ENCODE data around the gene MAP7D1. TPM values are rescaled to one million over a fixed set of nuclear protein-coding genes. Genes with fewer than 3 reads are reported as not detected.
A peak's percentile ranks its signal among the peaks of the same experiment; 100 is the strongest.

Gene MAP7D1
- total RNA-seq = 100 to 1,000 TPM; 119 to 120 TPM
- 121 TPM for polyA plus RNA-seq (2013, experiment 1 of 2)
- 114 TPM for polyA plus RNA-seq (2013, experiment 2 of 2)
- long read RNA-seq, experiment 1, transcript MAP7D1-208 (4 exons, 890 nt) = major isoform, 5 of 59 reads
- long read RNA-seq, experiment 1, partial matches to known transcripts = 43 of 59 reads
- long read RNA-seq, experiment 1, other reads (novel, unspliced or antisense) = 11 of 59 reads
- long read RNA-seq, experiment 2, transcript MAP7D1-203 (18 exons, 3,238 nt) = major isoform, 103 of 300 reads
- long read RNA-seq, experiment 2, transcript MAP7D1-201 (16 exons, 3,456 nt) = minor isoform, 11 of 300 reads
- long read RNA-seq, experiment 2, partial matches to known transcripts = 30 of 300 reads
- long read RNA-seq, experiment 2, other reads (novel, unspliced or antisense) = 152 of 300 reads
- long read RNA-seq, experiment 3, partial matches to known transcripts = 0 of 3 reads
- long read RNA-seq, experiment 3, other reads (novel, unspliced or antisense) = 3 of 3 reads
- long read RNA-seq, experiment 4, partial matches to known transcripts = 69 of 69 reads
- long read RNA-seq, experiment 4, other reads (novel, unspliced or antisense) = 0 of 69 reads

DNA sequence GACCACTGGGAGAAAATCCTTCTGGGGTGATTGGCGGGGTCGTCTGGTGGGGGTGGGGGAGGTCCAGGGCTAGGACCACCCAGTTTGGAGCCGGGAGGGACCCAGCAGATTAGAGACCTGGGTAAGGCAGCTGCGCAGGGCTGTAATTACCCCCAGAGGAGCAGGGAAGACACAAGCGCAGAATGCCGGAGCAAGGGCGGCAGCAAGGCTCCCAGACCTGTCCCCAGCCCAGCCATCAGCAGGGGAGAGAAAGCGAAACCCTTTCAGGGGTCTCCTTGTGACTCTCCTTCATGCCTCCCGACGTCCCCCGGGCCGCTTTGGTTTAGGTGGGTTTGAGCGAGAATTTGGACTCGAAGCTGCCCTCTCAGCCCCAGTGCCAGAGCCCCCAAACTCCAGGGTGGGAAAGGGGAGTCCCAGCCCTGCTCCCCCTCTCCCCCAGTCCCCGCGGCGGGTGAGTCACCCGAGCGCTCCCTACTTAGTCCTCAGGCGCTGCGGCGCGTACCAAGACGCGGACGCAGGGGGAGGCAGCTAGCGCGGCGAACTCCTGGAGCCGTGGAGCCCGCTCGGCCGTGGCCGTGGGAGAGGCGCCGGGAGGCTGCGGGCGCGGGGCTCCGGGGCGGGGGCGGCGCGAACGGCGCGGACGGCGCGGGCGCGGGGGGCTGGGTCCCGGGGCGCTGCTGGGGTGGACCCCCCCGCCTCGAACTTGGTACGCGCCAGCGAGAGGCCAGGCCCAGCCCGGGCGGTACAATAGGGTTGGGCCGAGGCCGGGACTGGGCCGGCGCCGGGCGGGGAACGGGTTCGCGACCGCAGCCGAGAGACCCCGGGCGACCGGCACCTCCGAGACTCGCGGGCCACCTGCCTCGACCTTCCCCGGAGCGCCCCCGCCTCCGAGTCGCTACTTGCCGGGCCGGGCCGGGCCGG, at the start of gene MAP7D1:
TSS of gene MAP7D1 (plus strand) at position 753 of the 921 bp plus-strand sequence. CDS start 258 bp downstream, outside the sequence.
- 0% methylated on average over 24 to 88 of the region's 88 CpGs for WGBS, 2 experiments (ENCODE audit: insufficient coverage in 1 of 2, insufficient read length in 1 of 2)
- Mint-ChIP-seq H3K27ac (peak within 1 kb of the TSS; percentile 91), H3K4me1 (peaks cover 42% of the 10 kb centered on the region), H3K4me3 (peak within 1 kb of the TSS; percentile 84), H3K9me3 (no peaks in the 10 kb centered on the region), H3K36me3 (ENCODE audit: low read depth) (peaks cover 13% of the 10 kb centered on the region), H3K27me3 (ENCODE audit: insufficient read depth) (peaks cover 24% of the 10 kb centered on the region)
- no peaks in the 10 kb centered on the region for H3K9me3 ChIP-seq (ENCODE audit: control insufficient read depth, low read length)
- peak within 1 kb of the TSS; percentile 95 for H3K27ac ChIP-seq (ENCODE audit: low read depth, low read length)
- TF ChIP-seq, protein P1, sequence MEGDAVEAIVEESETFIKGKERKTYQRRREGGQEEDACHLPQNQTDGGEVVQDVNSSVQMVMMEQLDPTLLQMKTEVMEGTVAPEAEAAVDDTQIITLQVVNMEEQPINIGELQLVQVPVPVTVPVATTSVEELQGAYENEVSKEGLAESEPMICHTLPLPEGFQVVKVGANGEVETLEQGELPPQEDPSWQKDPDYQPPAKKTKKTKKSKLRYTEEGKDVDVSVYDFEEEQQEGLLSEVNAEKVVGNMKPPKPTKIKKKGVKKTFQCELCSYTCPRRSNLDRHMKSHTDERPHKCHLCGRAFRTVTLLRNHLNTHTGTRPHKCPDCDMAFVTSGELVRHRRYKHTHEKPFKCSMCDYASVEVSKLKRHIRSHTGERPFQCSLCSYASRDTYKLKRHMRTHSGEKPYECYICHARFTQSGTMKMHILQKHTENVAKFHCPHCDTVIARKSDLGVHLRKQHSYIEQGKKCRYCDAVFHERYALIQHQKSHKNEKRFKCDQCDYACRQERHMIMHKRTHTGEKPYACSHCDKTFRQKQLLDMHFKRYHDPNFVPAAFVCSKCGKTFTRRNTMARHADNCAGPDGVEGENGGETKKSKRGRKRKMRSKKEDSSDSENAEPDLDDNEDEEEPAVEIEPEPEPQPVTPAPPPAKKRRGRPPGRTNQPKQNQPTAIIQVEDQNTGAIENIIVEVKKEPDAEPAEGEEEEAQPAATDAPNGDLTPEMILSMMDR (conservative IDR thresholded peaks at IDR 0.05) = no peak
- H3K4me3 ChIP-seq (ENCODE audit: low read length) = peak within 1 kb of the TSS; percentile 93
- H3K27me3 ChIP-seq (ENCODE audit: control insufficient read depth, insufficient read depth, low read length, poor library complexity, severe bottlenecking) = no peaks in the 10 kb centered on the region
- H3K4me1 ChIP-seq (ENCODE audit: control insufficient read depth, insufficient read depth, low read length) = peaks cover 15% of the 10 kb centered on the region
- H3K9ac ChIP-seq (ENCODE audit: extremely low read depth, low read length, poor library complexity, severe bottlenecking) = peak within 1 kb of the TSS; percentile 78
- peaks cover 20% of the 10 kb centered on the region for H3K36me3 ChIP-seq (ENCODE audit: control insufficient read depth, insufficient read depth, low read length)
- DNase-seq = peak; percentile 92

DNA sequence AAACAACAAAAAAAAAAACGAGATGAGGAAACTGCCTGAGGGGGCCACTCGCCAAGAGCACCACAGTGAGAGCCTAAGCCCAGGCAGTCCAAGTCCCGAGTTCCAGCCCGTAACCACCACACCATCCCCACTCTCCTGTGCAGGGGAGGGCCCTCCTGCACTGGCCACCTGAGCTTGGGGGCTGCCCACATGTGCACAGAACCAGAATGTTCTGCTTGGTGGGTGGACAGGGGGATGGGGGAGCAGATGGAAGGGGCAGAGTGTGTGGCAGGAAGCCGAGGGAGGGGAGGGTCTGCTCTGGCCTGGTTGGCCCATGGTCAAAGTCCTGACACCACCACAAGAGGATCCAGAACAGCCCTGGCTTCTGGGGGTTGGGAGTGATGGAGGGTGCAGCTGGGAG, 49.7 kb upstream of the MAP7D1 start:
- no peaks in the 10 kb centered on the region for H3K27me3 ChIP-seq (ENCODE audit: control insufficient read depth, insufficient read depth, low read length, poor library complexity, severe bottlenecking)
- DNase-seq = no peak
- no peak overlapping the region for H3K9ac ChIP-seq (ENCODE audit: extremely low read depth, low read length, poor library complexity, severe bottlenecking)
- no peaks in the 10 kb centered on the region for H3K4me1 Mint-ChIP-seq
- 66 to 100% methylated on average over 2 to 5 of the region's 5 CpGs for WGBS, 2 experiments (ENCODE audit: insufficient coverage in 1 of 2, insufficient read length in 1 of 2)
- H3K27ac Mint-ChIP-seq = no peak overlapping the region
- no peak overlapping the region for H3K4me3 ChIP-seq (ENCODE audit: low read length)
- H3K36me3 Mint-ChIP-seq (ENCODE audit: low read depth) = no peaks in the 10 kb centered on the region
- H3K27me3 Mint-ChIP-seq (ENCODE audit: insufficient read depth) = no peaks in the 10 kb centered on the region
- TF ChIP-seq, protein P1 (conservative IDR thresholded peaks at IDR 0.05) = no peak
- H3K36me3 ChIP-seq (ENCODE audit: control insufficient read depth, insufficient read depth, low read length) = no peaks in the 10 kb centered on the region
- no peaks in the 10 kb centered on the region for H3K9me3 Mint-ChIP-seq
- no peaks in the 10 kb centered on the region for H3K4me1 ChIP-seq (ENCODE audit: control insufficient read depth, insufficient read depth, low read length)
- H3K4me3 Mint-ChIP-seq = no peak overlapping the region
- H3K27ac ChIP-seq (ENCODE audit: low read depth, low read length) = no peak overlapping the region
- no peaks in the 10 kb centered on the region for H3K9me3 ChIP-seq (ENCODE audit: control insufficient read depth, low read length)

DNA sequence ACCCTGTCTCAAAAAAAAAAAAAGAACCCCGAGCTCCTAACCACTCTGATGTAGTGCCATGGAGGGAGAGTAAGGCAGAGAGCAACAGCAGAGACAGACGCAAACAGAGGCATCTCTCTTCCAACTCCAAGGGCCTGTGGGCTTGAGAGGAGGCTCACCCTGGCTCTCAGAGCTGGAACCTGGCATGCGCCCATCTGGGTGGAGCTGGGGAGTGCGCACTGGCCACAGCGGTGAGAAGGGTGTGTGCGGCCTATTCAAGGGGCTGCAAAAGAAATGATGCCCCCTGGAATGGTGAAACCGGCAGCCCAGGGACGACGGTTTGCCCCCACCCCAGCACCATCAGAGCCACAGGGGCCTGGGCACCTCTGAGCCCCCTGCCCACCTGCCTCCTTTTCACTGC, 48.6 kb upstream of the MAP7D1 start:
- no peak for DNase-seq
- Mint-ChIP-seq H3K27ac (no peak overlapping the region), H3K4me3 (no peak overlapping the region), H3K9me3 (no peaks in the 10 kb centered on the region), H3K36me3 (ENCODE audit: low read depth) (no peaks in the 10 kb centered on the region), H3K27me3 (ENCODE audit: insufficient read depth) (no peaks in the 10 kb centered on the region), H3K4me1 (no peaks in the 10 kb centered on the region)
- Histone ChIP-seq H3K27me3 (ENCODE audit: control insufficient read depth, insufficient read depth, low read length, poor library complexity, severe bottlenecking) (no peaks in the 10 kb centered on the region), H3K9me3 (ENCODE audit: control insufficient read depth, low read length) (no peaks in the 10 kb centered on the region), H3K9ac (ENCODE audit: extremely low read depth, low read length, poor library complexity, severe bottlenecking) (no peak overlapping the region), H3K4me3 (ENCODE audit: low read length) (no peak overlapping the region), H3K27ac (ENCODE audit: low read depth, low read length) (no peak overlapping the region), H3K36me3 (ENCODE audit: control insufficient read depth, insufficient read depth, low read length) (no peaks in the 10 kb centered on the region), H3K4me1 (ENCODE audit: control insufficient read depth, insufficient read depth, low read length) (no peaks in the 10 kb centered on the region)
- 94 to 100% methylated on average over 1 to 9 of the region's 9 CpGs for WGBS, 2 experiments (ENCODE audit: insufficient coverage in 1 of 2, insufficient read length in 1 of 2)
- TF ChIP-seq, protein P1 (conservative IDR thresholded peaks at IDR 0.05) = no peak

Measured in endodermal cell (in vitro differentiated cells).